Mesodermal cell (in vitro differentiated cells): Measurements from ENCODE around the gene HUWE1.

Experiments used
- H3K27ac ChIP-seq: 2 replicates; pipeline ENCODE4 v1.7.0; 2013; ENCODE audit warnings: mild to moderate bottlenecking, low read depth, low read length, moderate library complexity; ENCODE audit not compliant: severe bottlenecking
- H3K36me3 ChIP-seq: 2 replicates; pipeline ENCODE4 v1.7.1; 2013; ENCODE audit warnings: mild to moderate bottlenecking, low read length, moderate library complexity; ENCODE audit not compliant: control insufficient read depth, insufficient read depth
- H3K4me1 ChIP-seq: one replicate; pipeline ENCODE4 v1.7.1; 2013; ENCODE audit warnings: mild to moderate bottlenecking, low read length; ENCODE audit not compliant: insufficient read depth, control insufficient read depth, poor library complexity, severe bottlenecking
- H3K4me3 ChIP-seq: 2 replicates; pipeline ENCODE4 v1.7.0; 2013; ENCODE audit warnings: low read length, control low read depth, mild to moderate bottlenecking; ENCODE audit not compliant: insufficient read depth, poor library complexity, severe bottlenecking; ENCODE audit errors: extremely low read depth
- H3K9me3 ChIP-seq: 2 replicates; pipeline ENCODE4 v1.7.1; 2013; ENCODE audit warnings: mild to moderate bottlenecking, low read length, moderate library complexity; ENCODE audit not compliant: control insufficient read depth
- WGBS, 2 experiments: methylation state at CpG; one replicate each; pipeline ENCODE4 v1.1.5; 2013; ENCODE audit warnings: missing lambda C conversion rate in 2 of 2; ENCODE audit not compliant: insufficient coverage in 2 of 2; 5-methylcytosine and 5-hydroxymethylcytosine counted together

HUWE1 gene

DNA sequence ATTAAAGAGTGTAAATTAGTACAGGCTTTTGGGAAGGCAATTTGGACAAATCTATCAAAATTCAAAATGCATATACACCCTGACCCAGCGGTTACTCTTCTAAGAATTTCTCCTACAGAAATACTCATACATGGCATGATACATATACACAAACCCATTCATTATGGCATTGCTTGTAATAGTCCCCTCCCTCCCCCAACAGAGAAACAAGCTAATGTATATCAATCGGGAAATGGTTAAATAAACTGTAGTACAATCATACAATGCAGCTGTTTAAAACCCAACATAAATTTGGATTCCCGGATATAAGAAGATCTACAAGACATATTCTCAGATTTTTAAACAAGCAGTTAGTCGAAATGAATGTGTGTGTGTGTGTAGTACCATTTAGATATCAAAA, 808 bp downstream of the HUWE1 start:
- Histone ChIP-seq H3K27ac (peak overlapping the region; percentile 93), H3K4me3 (peak overlapping the region; percentile 47), H3K36me3 (peaks cover 12% of the 10 kb centered on the region), H3K4me1 (peaks cover 9% of the 10 kb centered on the region), H3K9me3 (no peaks in the 10 kb centered on the region)
- WGBS, 2 experiments: no CpG with 5 or more reads among the region's 4 CpGs

DNA sequence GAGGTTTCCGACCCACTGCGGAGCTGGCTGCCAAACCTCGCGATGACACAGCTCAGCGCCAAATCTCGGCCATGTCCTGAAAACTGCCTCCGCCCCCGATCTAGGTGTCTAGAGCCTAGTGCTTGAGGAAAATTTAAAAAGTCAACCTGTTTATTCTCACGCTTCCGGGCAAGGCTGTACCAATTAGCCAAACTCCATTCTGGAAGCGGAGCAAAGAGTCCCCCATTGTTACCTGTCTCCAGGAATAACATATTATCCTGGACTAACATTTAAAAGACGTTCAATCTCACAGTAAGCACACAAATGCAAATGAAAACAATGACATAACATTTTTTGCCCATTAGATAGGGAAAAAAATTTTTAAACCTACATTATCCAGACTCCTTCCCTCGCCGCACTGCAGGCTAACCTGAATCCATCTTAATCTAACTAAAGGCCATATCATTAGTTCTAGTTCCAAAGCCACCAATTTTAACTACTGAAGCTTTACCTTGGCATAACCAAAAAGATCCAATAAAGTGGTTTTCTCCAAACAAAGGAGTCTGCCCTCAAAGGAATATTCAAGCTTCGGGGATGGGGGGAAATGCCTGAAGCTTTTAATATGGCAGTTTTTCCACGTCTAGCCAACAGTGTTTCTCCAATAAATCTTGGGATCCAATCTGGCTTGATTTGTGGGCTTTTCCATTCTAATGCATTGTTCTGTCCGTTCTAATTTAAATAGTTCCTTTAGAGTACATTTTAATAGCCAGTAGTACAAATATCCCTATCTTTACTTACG, 1.9 kb downstream of the HUWE1 start:
- H3K4me3 ChIP-seq: peak overlapping the region; percentile 47
- peaks cover 9% of the 10 kb centered on the region for H3K4me1 ChIP-seq
- peak overlapping the region; percentile 82 for H3K27ac ChIP-seq
- peaks cover 21% of the 10 kb centered on the region for H3K36me3 ChIP-seq
- H3K9me3 ChIP-seq: no peaks in the 10 kb centered on the region
- WGBS, 2 experiments: 20% methylated on average over 1 of the region's 18 CpGs; no CpG with 5 or more reads in 1 of the 2 experiments

DNA sequence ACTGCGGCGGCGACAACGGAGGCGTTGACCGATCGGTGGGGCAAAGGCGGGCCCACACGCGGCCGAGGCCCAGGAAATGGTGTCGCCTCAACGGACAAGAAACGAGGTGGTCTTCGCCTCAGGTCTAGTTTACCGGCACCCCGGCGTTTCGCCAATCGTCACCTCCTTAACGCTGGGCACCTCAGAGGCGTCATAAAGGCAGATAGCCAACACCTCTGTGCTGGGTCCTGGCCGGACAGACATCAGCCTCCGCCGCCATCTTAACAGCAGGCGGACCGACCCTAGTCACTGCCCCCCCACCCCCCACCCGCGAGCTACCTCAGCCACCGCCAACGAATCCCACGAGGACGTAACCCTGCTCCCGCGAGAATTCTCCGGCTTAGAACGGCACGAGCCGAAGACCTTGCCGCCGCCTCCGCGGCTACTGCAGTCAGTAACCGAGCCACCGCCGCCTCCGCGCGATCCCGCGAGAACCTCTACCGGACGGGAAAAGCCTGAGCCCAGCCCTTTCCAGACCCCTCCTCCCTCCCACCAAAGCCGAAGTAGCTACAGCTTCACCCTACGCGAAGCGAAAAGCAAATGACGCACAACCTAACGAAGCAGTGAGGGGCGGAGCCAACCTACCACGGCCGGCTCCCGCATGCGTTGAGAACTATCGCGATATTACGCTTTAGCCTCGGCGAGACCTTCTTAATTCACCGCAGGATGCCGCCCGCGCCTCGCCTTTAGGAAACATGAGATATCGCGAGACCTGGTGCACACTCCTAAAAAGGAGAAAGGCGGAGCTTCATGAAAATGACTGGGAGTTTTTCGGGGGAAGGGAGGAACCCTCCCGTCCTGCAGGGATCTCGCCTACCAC, 2.7 kb downstream of the HUWE1 start:
- H3K4me3 ChIP-seq: peak overlapping the region; percentile 53
- peak overlapping the region; percentile 97 for H3K27ac ChIP-seq
- 0% methylated on average over 14 to 29 of the region's 80 CpGs for WGBS, 2 experiments
- H3K9me3 ChIP-seq: no peaks in the 10 kb centered on the region
- peaks cover 9% of the 10 kb centered on the region for H3K4me1 ChIP-seq
- peaks cover 27% of the 10 kb centered on the region for H3K36me3 ChIP-seq

DNA sequence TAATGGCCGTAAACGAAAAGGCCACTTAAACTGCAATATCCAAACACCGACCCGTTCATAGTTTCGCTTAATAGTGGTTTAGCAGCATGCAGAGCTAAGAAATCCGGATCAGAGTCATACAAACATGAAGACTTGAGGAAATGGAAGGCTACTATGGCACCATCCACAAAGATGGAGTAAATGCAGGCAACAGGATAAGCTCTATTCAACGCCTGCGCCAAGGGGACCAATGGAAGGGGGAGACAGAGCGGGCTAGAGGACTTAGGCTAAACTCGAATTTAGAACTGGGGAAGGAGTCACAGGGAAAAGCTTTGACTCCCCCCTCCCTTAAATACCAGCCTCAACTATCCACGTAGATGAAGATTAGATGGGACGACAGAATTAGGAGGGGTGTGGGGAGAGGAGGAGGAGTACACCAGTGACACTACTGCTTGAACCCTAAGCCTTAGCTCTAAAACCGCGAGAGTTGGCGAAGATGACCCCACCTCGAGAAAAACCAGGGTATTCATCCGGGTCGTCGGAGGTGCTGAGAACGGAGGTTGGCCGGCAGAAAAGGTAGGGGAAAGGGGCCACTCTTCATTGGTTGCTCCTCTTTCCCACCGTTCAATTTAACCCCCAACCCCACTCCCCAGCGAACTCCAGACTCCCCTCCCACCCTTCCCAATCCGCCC, 3.5 kb downstream of the HUWE1 start:
- peak overlapping the region; percentile 97 for H3K27ac ChIP-seq
- no peaks in the 10 kb centered on the region for H3K9me3 ChIP-seq
- H3K4me3 ChIP-seq: peak overlapping the region; percentile 53
- 0% methylated on average over 5 of the region's 24 CpGs; no CpG with 5 or more reads in 1 of the 2 experiments for WGBS, 2 experiments
- peaks cover 9% of the 10 kb centered on the region for H3K4me1 ChIP-seq
- H3K36me3 ChIP-seq: peaks cover 30% of the 10 kb centered on the region

DNA sequence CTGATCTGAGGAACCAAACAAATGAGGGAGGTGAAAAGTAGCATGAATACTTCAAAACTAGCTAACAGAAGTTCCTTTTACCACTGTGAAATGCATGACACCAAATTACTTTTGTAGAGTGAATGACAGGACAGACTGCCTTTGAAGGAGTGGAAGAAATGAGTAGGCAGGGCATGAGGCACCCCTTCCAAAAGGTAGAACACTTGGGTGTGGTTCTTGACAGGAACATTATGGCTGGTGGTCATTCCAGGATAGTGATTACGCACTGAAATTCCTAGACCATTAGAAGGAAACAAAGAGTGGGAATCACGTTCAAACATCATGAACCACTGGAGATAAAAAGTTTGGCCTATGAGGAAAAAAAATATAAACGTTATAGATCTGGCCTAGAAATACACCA, 4.9 kb downstream of the HUWE1 start:
- Histone ChIP-seq H3K36me3 (peaks cover 39% of the 10 kb centered on the region), H3K9me3 (no peaks in the 10 kb centered on the region), H3K4me3 (no peak overlapping the region), H3K4me1 (peaks cover 9% of the 10 kb centered on the region), H3K27ac (no peak overlapping the region)
- WGBS, 2 experiments: no CpG with 5 or more reads among the region's 3 CpGs

DNA sequence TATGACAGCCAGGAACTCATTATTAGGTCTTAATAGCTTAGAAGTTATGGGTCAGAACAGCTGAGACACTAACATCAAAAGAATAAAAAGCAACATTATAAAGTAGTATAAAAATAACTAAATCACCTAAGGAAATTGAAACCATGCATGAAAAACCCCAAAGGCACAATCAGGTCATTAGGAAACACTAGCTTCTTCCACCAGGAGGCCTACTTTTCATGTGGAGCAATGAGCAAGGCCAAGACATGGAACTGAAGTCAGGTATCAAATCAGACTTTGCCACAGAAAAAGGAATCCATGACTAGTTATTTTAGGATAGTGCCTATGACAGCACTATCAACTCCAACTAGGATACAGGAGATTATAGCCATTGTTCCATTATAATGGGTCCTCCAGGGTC, 7.9 kb downstream of the HUWE1 start:
- Histone ChIP-seq H3K9me3 (no peaks in the 10 kb centered on the region), H3K27ac (no peak overlapping the region), H3K4me1 (peaks cover 9% of the 10 kb centered on the region), H3K36me3 (peaks cover 62% of the 10 kb centered on the region), H3K4me3 (no peak overlapping the region)

DNA sequence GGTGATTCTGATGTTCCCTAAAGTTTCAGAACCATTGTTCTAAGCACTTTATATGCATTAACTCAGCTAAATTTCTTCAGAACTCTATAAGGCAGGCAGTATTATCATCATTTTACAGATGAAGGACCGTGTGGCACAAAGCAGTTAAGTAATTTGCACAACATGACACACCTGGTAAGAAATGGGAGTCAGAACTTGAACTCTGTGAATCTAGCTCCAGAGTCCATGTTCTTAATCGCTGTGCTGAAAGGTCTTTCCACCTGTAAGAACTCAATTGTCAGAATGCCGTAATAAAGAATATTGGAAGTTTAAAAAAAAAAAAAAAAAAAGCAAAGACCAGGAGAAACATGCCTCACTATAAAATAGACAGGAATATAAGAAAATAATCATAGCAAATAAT, 9.2 kb downstream of the HUWE1 start:
- no peak overlapping the region for H3K4me3 ChIP-seq
- peaks cover 69% of the 10 kb centered on the region for H3K36me3 ChIP-seq
- H3K4me1 ChIP-seq: peaks cover 9% of the 10 kb centered on the region
- no peaks in the 10 kb centered on the region for H3K9me3 ChIP-seq
- H3K27ac ChIP-seq: no peak overlapping the region
- 83% methylated on average over 1 of the region's 3 CpGs; no CpG with 5 or more reads in 1 of the 2 experiments for WGBS, 2 experiments

DNA sequence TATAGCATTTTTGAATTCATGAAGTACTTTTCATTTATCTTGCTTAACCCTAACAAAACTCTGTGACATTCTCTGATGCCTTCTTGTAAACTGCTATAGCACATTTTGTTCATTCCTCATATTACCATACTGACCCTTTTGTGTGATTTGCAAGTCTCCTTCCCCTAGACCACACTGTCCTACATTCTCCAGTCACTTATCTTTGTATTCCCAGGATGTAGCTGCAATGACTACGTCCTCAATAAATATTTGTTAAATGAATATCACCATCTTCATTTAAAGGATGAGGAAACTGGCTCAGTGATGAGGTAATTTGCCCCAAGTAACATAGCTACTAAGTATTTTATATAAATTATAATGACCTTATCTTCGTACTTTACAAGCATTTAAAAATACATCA, 11.9 kb downstream of the HUWE1 start:
- no peaks in the 10 kb centered on the region for H3K9me3 ChIP-seq
- no peak overlapping the region for H3K27ac ChIP-seq
- WGBS, 2 experiments: no CpG with 5 or more reads among the region's 2 CpGs
- H3K4me3 ChIP-seq: no peak overlapping the region
- H3K4me1 ChIP-seq: no peaks in the 10 kb centered on the region
- peaks cover 57% of the 10 kb centered on the region for H3K36me3 ChIP-seq

DNA sequence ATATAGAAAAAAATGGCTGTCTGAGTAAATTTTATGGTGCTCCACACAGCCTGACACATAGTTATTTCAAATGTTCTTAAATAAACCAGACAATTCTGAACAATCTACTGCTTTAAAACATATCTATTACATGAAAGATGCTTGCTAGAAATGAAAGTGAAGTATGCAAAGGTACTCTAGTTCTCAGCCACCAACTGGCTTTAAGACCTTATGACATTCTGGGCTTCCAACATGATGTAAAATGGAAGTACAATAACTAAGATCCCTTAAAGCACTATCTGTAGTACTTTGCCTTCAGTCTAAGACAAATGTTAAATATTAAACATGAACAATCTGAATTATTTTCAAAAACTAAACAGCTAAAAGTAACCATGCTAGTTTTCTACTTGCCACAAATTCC, 17.3 kb downstream of the HUWE1 start:
- Histone ChIP-seq H3K9me3 (no peaks in the 10 kb centered on the region), H3K36me3 (peaks cover 59% of the 10 kb centered on the region), H3K4me3 (no peak overlapping the region), H3K4me1 (no peaks in the 10 kb centered on the region), H3K27ac (no peak overlapping the region)

DNA sequence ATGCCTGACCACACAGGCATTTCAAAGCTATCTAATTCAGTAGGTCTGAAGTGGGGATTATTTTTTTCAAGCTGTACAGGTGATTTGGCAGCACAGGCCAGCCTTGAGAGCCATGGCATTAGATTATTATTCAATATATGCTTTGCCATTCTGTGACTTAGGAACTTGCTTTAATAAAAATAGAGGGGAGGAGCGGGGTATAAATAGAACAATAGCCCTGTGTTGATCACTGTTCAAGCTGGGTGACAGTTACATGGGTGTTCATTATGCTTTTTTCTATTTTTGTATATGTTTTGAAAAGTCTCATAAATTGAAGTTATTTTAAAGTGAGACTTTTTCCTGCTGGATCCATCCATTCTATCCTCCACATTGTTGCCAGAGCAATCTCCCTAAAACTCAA, 20.3 kb downstream of the HUWE1 start:
- no peak overlapping the region for H3K27ac ChIP-seq
- WGBS, 2 experiments: no CpG with 5 or more reads among the region's 1 CpG

More for the DNA sequence above, 20.3 kb downstream of the HUWE1 start:
- Histone ChIP-seq H3K4me3 (no peak overlapping the region), H3K4me1 (no peaks in the 10 kb centered on the region), H3K36me3 (peaks cover 68% of the 10 kb centered on the region), H3K9me3 (no peaks in the 10 kb centered on the region)
